Gastrocnemius medialis (tissue), 4 donors: ENCODE data around the gene LAYN.

Experiments used
- POLR2A ChIP-seq, 2 donors: fragments of 450-650 bp; IDR thresholded peaks; one replicate each; pipeline ENCODE4 v1.6.1; 2017; ENCODE audit warnings: antibody characterized with exemption in 2 of 2, mild to moderate bottlenecking in 2 of 2, moderate library complexity in 2 of 2
- TF ChIP-seq, protein P1 (sequence below), 5 experiments: fragments of 450-650 bp in 3 of 5; fragments of 200-600 bp in 2 of 5; sonication (generic) in 2 of 5; IDR thresholded peaks in 4 of 5; conservative IDR thresholded peaks in 1 of 5; 1 replicate in 4 of 5; 2 replicates in 1 of 5; pipeline ENCODE4 v1.5.1; 2016 to 2019; ENCODE audit warnings: antibody characterized with exemption in 5 of 5, mild to moderate bottlenecking in 3 of 5, moderate library complexity in 3 of 5

GRCh38 chr11:111539426-111540113 is 950 bp upstream of the LAYN start:
- no peak for TF ChIP-seq POLR2A (IDR thresholded peaks at IDR 0.05)
- TF ChIP-seq, protein P1, sequence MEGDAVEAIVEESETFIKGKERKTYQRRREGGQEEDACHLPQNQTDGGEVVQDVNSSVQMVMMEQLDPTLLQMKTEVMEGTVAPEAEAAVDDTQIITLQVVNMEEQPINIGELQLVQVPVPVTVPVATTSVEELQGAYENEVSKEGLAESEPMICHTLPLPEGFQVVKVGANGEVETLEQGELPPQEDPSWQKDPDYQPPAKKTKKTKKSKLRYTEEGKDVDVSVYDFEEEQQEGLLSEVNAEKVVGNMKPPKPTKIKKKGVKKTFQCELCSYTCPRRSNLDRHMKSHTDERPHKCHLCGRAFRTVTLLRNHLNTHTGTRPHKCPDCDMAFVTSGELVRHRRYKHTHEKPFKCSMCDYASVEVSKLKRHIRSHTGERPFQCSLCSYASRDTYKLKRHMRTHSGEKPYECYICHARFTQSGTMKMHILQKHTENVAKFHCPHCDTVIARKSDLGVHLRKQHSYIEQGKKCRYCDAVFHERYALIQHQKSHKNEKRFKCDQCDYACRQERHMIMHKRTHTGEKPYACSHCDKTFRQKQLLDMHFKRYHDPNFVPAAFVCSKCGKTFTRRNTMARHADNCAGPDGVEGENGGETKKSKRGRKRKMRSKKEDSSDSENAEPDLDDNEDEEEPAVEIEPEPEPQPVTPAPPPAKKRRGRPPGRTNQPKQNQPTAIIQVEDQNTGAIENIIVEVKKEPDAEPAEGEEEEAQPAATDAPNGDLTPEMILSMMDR (IDR thresholded peaks at IDR 0.05 in 4 of 5, conservative IDR thresholded peaks at IDR 0.05 in 1 of 5) = no peak
